Upper lobe of left lung (tissue), 6 donors: Measurements from ENCODE around the gene METTL25B. TPM values are rescaled to one million over a fixed set of nuclear protein-coding genes. Genes with fewer than 3 reads are reported as not detected.
A peak's percentile ranks its signal among the peaks of the same experiment; 100 is the strongest.

Experiments
- ATAC-seq, 2 donors: fragments of 200-7000 bp; cut with Tn5 transposase; one replicate each; pipeline ENCODE4 v1.9.1; 2022; ENCODE audit warnings: mild to moderate bottlenecking in 2 of 2, moderate library complexity in 2 of 2; ENCODE audit not compliant: low FRiP score in 2 of 2
- DNase-seq, 2 donors: peaks; one replicate each; pipeline ENCODE4 v3.0.0-alpha.2; 2019 to 2020
- H3K27ac ChIP-seq, 4 donors: fragments of 200-600 bp; sonication (generic); one replicate each; pipeline ENCODE4 v1.5.1; 2016 to 2019
- H3K27me3 ChIP-seq, 4 donors: fragments of 200-600 bp; sonication (generic); one replicate each; pipeline ENCODE4 v1.5.1; 2017 to 2019
- H3K36me3 ChIP-seq, 4 donors: fragments of 200-600 bp; sonication (generic); one replicate each; pipeline ENCODE4 v1.5.1; 2016 to 2019
- H3K4me1 ChIP-seq, 4 donors: fragments of 200-600 bp; sonication (generic); one replicate each; pipeline ENCODE4 v1.5.1; 2018 to 2019
- H3K4me3 ChIP-seq, 4 donors: fragments of 200-600 bp; sonication (generic); one replicate each; pipeline ENCODE4 v1.5.1; 2017 to 2019; ENCODE audit warnings: mild to moderate bottlenecking in 2 of 4, moderate library complexity in 1 of 4
- H3K9me3 ChIP-seq, 4 donors: fragments of 200-600 bp; sonication (generic); one replicate each; pipeline ENCODE4 v1.5.1; 2018 to 2019
- EP300 ChIP-seq, 4 donors: sonication (generic); formaldehyde crosslinking; IDR thresholded peaks; one replicate each; pipeline ENCODE4 v1.5.1; 2017; ENCODE audit warnings: antibody characterized with exemption in 4 of 4, control low read depth in 2 of 4
- POLR2A ChIP-seq, 4 donors: fragments of 450-650 bp; IDR thresholded peaks; one replicate each; pipeline ENCODE4 v1.5.1; 2016 to 2017; ENCODE audit warnings: antibody characterized with exemption in 4 of 4, mild to moderate bottlenecking in 2 of 4
- POLR2AphosphoS5 ChIP-seq, 2 donors: sonication (generic); formaldehyde crosslinking; IDR thresholded peaks; one replicate each; pipeline ENCODE4 v1.5.1; 2017; ENCODE audit warnings: antibody characterized with exemption in 2 of 2
- WGBS, 2 donors: methylation state at CpG; one replicate each; pipeline ENCODE4 v1.1.5; 2017 to 2018; 5-methylcytosine and 5-hydroxymethylcytosine counted together
- total RNA-seq, 6 donors: library from RNA; depleted of rRNA in 4 of 6; stranded (reverse); fragments of >200 nt in 4 of 6; gene quantifications; one replicate each; pipeline versions ENCODE4 v1.1.0 to v1.2.1, GENCODE V29; 2016 to 2021
- TF ChIP-seq, protein P1 (sequence below), 6 experiments: fragments of 450-650 bp in 4 of 6; fragments of 200-600 bp in 2 of 6; sonication (generic) in 2 of 6; IDR thresholded peaks; one replicate each; pipeline ENCODE4 v1.5.1; 2016 to 2019; ENCODE audit warnings: antibody characterized with exemption in 6 of 6
- donor health status: DM: no; HTN: no; CAD: no; lungs with moderate emphysema.
- donor health status: DM: no; HTN: yes; CAD: no; lungs with severe emphysema.

METTL25B gene
- total RNA-seq, 6 donors from 2014 or later = 23.4 to 131 (median 39.9) TPM

DNA sequence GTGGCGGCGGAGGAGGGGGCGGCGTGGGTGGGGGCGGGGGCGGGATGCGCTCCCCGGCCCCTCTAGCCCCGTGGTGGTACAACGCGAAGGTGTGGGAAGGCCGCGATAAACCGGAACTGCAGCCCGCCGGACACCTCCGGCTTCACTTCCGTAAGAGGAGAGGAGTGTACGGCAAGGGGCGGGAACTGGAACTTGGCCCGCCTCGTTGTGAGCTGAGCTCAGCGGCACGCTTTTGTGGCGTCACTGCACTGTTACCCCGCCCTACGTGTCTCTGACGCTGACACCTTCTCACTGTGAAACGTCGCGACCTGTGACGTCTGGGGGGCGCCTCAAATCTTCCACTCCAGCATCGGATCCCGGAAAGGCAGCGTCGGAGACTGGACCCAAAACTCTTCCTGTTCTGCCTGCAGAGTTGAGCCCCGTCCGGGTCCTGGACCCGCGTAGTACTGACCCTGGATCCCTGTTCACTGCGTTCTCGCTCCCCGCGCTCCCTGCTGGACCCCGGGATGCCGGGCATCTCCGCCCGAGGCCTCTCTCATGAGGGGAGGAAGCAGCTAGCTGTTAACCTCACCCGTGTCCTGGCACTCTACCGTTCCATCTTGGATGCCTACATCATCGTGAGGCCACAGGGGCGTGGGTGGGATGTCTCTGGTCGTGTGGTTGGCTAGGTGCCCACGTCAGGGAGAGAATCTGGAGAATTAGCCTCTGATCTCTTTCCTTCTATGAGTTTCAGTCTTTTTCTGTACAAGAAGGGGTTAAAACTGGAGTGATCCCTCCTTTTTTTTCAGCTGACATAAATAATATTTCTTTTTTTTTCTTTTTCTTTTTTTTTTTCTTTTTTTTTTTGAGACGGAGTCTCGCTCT, 562 bp downstream of the METTL25B start, which contains the start of gene ISG20L2:
Gene ISG20L2, minus strand, starts transcription at position 168 of the 864 bp plus-strand sequence. CDS start 1,114 bp downstream, outside the sequence.
- H3K36me3 ChIP-seq = peaks cover 2 to 30% (median 17%) of the 10 kb centered on the region in 4 donors
- 3% methylated on average over 23 to 45 of the region's 57 CpGs for WGBS, 2 donors
- peak; percentile 87 to 99 for DNase-seq
- peak within 1 kb of the TSS; percentile 95 to 99 (median 98) for H3K27ac ChIP-seq
- TF ChIP-seq, protein P1, sequence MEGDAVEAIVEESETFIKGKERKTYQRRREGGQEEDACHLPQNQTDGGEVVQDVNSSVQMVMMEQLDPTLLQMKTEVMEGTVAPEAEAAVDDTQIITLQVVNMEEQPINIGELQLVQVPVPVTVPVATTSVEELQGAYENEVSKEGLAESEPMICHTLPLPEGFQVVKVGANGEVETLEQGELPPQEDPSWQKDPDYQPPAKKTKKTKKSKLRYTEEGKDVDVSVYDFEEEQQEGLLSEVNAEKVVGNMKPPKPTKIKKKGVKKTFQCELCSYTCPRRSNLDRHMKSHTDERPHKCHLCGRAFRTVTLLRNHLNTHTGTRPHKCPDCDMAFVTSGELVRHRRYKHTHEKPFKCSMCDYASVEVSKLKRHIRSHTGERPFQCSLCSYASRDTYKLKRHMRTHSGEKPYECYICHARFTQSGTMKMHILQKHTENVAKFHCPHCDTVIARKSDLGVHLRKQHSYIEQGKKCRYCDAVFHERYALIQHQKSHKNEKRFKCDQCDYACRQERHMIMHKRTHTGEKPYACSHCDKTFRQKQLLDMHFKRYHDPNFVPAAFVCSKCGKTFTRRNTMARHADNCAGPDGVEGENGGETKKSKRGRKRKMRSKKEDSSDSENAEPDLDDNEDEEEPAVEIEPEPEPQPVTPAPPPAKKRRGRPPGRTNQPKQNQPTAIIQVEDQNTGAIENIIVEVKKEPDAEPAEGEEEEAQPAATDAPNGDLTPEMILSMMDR (IDR thresholded peaks at IDR 0.05) = peak in 3 of 6 experiments; percentile 10 to 18 (median 11)
- TF ChIP-seq POLR2A (IDR thresholded peaks at IDR 0.05) (peak in 2 of 4 donors; percentile 61 to 68), EP300 (IDR thresholded peaks at IDR 0.05) (peak in 1 of 4 donors; percentile 36), POLR2AphosphoS5 (IDR thresholded peaks at IDR 0.05) (peak; percentile 83 to 89)
- peaks cover 40 to 48% (median 42%) of the 10 kb centered on the region in 4 donors for H3K4me1 ChIP-seq
- no peaks in the 10 kb centered on the region for H3K9me3 ChIP-seq
- H3K27me3 ChIP-seq = no peaks in the 10 kb centered on the region
- H3K4me3 ChIP-seq = peak within 1 kb of the TSS; percentile 68 to 83 (median 77)
- ATAC-seq = peak; percentile 96 to 97

DNA sequence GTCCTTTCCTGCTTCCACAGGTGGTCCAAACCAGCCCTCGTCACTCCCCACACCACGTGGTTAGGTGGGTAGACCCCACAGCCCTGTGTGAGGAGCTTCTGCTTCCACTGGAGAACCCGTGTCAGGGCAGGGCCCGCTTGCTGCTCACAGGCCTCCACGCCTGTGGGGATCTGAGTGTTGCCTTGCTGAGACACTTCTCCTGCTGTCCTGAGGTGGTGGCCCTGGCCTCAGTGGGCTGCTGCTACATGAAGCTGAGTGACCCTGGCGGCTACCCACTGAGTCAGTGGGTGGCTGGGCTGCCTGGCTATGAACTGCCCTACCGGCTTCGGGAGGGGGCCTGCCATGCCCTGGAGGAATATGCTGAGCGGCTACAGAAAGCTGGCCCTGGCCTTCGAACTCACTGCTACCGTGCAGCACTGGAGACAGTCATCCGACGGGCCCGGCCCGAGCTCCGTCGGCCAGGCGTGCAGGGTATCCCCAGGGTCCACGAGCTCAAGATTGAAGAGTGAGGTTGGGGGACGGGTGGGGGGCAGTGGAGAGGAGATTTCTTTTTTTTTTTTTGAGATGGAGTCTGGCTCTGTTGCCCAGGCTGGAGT, 5.8 kb downstream of the METTL25B start:
- 92 to 96% methylated on average over 14 to 20 of the region's 20 CpGs for WGBS, 2 donors
- no peaks in the 10 kb centered on the region for H3K27me3 ChIP-seq
- no peak overlapping the region for H3K27ac ChIP-seq
- peaks cover 5 to 7% (median 6%) of the 10 kb centered on the region in 4 donors for H3K4me1 ChIP-seq
- H3K36me3 ChIP-seq = peaks cover 0 to 48% (median 30%) of the 10 kb centered on the region in 4 donors
- H3K4me3 ChIP-seq = no peak overlapping the region
- H3K9me3 ChIP-seq = no peaks in the 10 kb centered on the region
- TF ChIP-seq EP300 (IDR thresholded peaks at IDR 0.05) (no peak), POLR2AphosphoS5 (IDR thresholded peaks at IDR 0.05) (no peak), POLR2A (IDR thresholded peaks at IDR 0.05) (no peak)
- TF ChIP-seq, protein P1 (IDR thresholded peaks at IDR 0.05) = no peak
- no peak for DNase-seq
- no peak for ATAC-seq

DNA sequence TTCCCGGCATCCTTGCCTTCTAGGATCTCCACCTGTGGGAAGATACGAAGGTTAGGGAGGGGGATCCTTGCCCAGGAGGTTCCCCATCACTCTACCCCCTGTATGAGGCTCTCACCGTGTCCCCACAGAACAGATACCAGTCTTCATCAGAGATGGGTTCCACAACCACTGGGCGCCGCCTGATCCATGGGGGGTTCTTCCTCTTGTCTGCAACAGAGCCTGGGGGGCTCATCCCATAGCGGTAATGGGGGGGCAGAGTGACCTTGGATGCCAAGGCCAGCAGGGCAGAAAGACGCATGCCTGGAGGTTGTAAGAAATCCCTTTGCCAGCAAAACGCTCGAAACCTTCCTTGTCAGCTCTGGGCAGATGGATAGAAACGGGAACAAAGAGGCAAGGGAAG, 10.1 kb downstream of the METTL25B start:
- Histone ChIP-seq H3K27ac (no peak overlapping the region), H3K4me1 (peaks cover 15 to 22% (median 16%) of the 10 kb centered on the region in 4 donors), H3K36me3 (peaks cover 3 to 54% (median 35%) of the 10 kb centered on the region in 4 donors), H3K27me3 (no peaks in the 10 kb centered on the region), H3K4me3 (no peak overlapping the region), H3K9me3 (no peaks in the 10 kb centered on the region)
- TF ChIP-seq, protein P1 (IDR thresholded peaks at IDR 0.05) = no peak
- TF ChIP-seq POLR2AphosphoS5 (IDR thresholded peaks at IDR 0.05) (no peak), EP300 (IDR thresholded peaks at IDR 0.05) (no peak), POLR2A (IDR thresholded peaks at IDR 0.05) (no peak)
- DNase-seq = no peak
- WGBS, 2 donors = 94% methylated on average over 10 of the region's 10 CpGs
- ATAC-seq = no peak

DNA sequence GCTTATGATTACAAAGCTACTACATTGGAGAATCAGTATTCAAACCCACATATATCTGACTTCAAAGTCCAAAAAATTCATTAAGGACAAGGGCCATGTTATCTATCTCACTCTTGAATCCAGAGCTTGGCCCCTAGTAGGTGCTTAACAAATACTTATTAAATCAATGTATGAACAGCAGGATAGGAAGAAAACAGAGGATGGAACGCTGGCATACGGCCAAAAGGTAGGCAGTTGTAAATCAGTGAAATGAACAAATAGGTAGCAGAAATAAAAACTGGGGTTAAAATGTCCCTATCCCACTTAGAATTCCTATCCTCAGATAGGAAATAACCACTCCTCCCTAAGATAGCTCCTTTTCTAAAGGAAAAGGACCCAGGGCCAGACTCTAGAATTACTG, 10.6 kb downstream of the METTL25B start:
- H3K4me3 ChIP-seq = no peak overlapping the region
- H3K9me3 ChIP-seq = no peaks in the 10 kb centered on the region
- ATAC-seq (no peak), DNase-seq (no peak)
- WGBS, 2 donors = 87 to 94% methylated on average over 2 of the region's 2 CpGs
- H3K27me3 ChIP-seq = no peaks in the 10 kb centered on the region
- peaks cover 15 to 22% (median 16%) of the 10 kb centered on the region in 4 donors for H3K4me1 ChIP-seq
- no peak overlapping the region for H3K27ac ChIP-seq
- TF ChIP-seq EP300 (IDR thresholded peaks at IDR 0.05) (no peak), POLR2A (IDR thresholded peaks at IDR 0.05) (no peak), POLR2AphosphoS5 (IDR thresholded peaks at IDR 0.05) (no peak)
- TF ChIP-seq, protein P1 (IDR thresholded peaks at IDR 0.05) = no peak
- peaks cover 8 to 54% (median 36%) of the 10 kb centered on the region in 4 donors for H3K36me3 ChIP-seq
